LNCAP (cell line): ENCODE data around the gene RNF8.

Experiments
- CTCF ChIP-seq: fragments of 450-650 bp; IDR thresholded peaks from 2 replicates; pipeline ENCODE4 v1.5.1; 2017; ENCODE audit warnings: mild to moderate bottlenecking

Gene RNF8

GRCh38 chr6:37382994-37383765, 29.4 kb downstream of the RNF8 start:
- TF ChIP-seq CTCF: no peak

GRCh38 chr6:37388578-37388977, 34.8 kb downstream of the RNF8 start:
- no peak for TF ChIP-seq CTCF

GRCh38 chr6:37389857-37390256, 36.1 kb downstream of the RNF8 start:
- no peak for TF ChIP-seq CTCF

- no peak for TF ChIP-seq CTCF
These were observed 37.3 kb downstream of the RNF8 start for GRCh38 chr6:37391120-37391519.

GRCh38 chr6:37392821-37393220, 39.0 kb downstream of the RNF8 start:
- TF ChIP-seq CTCF: no peak

- TF ChIP-seq CTCF: no peak
These were observed 39.7 kb downstream of the RNF8 start for GRCh38 chr6:37393381-37393929.

- TF ChIP-seq CTCF: no peak
These were observed 42.9 kb downstream of the RNF8 start for GRCh38 chr6:37396571-37397180.
